ENCODE data around the gene UNC45A. TPM values are rescaled to one million over a fixed set of nuclear protein-coding genes. Genes with fewer than 3 reads are reported as not detected.
"Not testable (repeated sequence)": the region's sequence is repeated elsewhere in the genome, so short reads cannot be mapped to it uniquely, and the experiment has no call there.

UNC45A gene
- total RNA-seq, 1 donor from 2014 or later, result 56.8 TPM

DNA sequence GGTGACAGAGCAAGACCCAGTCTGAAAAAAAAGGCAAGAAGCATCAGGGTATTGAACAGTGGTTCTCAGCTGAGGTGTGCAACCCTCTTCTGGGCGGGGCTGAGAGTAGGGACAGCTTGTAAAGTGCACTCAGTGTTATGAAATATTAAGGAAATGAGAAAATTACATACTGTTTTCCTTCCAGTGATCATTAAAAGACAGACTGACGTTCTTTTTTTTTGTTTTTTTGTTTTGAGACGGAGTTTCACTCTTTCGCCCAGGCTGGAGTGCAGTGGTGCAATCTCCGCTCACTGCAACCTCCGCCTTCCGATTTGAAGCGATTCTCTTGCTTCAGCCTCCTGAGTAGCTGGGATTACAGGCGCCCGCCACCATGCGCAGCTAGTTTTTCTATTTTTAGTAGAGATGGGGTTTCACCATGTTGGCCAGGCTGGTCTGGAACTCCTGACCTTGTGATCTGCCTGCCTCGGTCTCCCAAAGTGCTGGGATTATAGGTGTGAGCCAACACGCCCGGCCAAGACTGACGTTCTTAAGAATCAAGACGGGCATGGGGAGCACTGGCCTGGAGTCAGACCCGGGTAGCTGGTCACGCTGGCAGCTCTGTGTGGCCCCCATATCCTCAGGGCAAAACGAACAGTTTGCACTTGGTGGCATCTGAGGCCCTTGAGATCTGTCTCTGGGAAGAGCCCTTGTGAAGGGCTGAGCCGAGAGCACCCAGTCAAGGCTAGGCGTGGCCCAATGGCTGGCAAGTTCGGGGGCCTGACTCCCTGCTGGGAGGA is 20.6 kb upstream of the UNC45A start:
- ATAC-seq, result no peak
- DNase-seq (ENCODE audit: low spot score), result no peak
- intact Hi-C loops (cut with DNase I), result no loop called here

DNA sequence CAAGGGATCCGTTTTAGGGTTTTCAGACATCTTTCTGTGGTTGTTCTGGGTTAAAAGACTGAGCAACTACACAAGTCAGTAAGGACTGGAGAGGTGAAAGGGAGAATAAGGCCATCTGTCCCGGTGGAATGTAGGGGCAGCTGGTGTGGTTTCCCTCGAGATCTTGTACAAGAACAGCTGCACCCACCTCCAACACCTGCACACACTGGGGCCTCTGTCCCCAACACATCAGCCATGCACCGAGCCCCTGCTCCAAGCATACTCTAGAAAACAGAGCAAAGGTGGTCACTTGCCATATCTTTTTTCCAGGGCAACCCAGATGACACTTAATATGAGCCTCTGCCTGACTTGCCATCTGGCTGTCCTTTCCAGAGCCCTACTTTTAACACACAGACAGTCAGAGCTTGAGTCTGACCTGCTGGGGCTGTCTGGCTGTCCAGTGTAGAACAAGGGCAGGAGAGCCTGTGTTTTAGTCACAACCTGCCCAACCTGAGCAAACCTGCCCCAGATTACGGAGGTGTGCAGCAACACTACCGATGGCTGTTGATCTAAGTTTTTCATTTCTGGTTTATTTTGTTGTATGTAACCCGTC is 19.8 kb upstream of the UNC45A start:
- intact Hi-C loops (cut with DNase I), result no loop called here
- no peak for DNase-seq (ENCODE audit: low spot score)
- no peak for ATAC-seq

DNA sequence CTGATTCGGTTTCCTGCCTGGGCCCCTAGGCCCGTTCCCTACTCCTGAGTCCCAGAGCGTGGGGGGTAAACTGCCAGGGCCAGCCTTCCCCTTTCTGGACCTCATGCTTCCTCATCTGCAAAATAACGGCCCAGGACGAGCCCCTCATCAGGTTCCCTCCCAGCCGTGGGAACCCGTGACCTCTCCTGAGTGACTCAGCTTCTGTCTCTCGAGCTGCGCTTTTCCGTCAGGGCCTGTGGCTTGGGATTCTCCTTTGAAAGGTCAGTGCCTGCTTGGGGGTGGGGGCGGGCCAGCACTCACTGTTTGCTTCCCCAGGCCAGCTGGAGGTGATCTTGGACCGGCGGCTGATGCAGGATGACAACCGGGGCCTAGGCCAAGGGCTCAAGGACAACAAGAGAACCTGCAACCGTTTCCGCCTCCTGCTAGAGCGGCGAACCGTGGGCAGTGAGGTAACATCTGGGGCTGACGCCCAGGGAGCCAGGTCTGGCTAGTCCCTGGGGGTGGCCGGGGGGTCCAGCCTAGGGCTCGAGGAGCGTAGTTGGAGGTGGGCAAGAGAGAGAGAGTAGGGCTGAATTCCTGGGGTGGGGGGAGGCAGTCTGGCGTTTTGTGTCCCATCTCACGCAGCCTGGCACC is 19.2 kb upstream of the UNC45A start:
- peak; percentile 70 for DNase-seq (ENCODE audit: low spot score)
- intact Hi-C loops (cut with DNase I), result no loop called here
- ATAC-seq, result peak; percentile 46

DNA sequence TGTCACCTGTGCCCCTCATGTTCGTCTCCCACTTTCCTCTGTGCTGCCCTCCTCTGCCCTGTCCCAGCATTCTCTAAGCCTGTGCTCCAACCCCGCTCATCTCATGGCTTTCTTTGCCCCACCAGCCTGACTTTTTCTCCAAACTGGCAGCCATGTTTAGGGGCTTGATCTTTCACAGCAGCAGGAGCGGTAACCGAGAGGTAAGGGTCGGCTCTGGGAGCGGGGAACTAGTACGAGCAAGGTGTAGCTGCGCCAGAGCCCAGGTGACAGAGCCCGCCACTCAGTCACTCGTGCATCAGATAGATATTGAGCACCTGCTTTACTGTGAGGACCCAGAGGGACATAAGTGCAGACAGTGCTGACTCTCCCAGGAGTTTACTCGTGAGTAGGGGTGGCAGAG is 18.6 kb upstream of the UNC45A start:
- ATAC-seq (no peak), DNase-seq (ENCODE audit: low spot score) (no peak)
- intact Hi-C loops (cut with DNase I), result no loop called here

DNA sequence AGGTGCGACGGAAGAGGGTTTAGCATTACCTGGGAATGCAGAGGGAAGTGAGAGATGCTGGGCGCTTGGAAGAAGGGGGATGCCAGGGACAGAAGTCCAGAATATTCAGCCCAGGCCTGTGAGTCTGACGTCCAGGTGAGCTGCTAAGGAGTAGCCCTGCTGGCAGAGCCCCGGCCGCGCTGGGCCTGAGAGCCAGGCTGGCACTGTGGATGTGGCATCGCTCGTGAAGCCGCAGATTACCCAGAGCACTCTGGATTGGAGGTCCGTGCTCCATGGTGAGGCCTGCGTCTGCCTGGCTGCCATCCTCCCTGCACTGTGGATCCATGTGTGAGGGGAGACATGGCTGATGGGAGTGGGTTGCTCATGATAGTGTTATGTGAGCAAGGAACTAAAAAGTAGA is 17.5 kb upstream of the UNC45A start:
- intact Hi-C loops (cut with DNase I), result no loop called here

DNA sequence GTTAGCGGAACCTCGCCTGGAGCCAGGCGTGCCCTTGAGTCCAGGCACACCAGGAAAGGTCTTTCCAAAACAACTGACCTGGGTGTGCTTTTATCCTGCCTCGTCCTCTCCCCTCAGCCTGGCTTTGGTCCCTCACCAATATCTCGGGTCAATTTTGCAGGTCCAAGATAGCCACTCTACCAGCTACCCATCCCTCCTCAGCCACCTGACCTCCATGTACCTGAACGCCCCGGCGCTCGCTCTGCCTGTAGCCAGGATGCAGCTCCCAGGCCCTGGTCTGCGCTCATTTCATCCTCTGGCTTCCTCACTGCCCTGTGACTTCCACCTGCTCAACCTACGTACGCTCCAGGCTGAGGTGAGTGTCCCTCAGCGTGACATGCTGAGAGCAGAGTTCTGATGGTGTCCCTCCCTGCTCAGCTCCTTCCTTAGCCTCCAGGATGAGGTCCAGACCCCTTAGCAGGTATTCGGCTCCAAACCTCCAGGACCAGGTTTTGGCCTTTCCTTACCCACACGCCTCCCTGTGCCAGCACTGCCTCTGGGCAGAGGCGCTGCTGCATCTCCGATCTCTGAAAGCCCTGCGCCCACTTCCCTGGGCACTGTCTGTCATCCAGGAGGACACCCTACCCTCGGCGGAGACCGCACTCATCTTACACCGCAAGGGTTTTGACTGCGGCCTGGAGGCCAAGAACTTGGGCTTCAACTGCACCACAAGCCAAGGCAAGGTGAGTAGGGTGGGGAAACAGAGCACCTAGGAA is 16.9 kb upstream of the UNC45A start:
- DNase-seq (ENCODE audit: low spot score) (no peak), ATAC-seq (no peak)
- intact Hi-C loops (cut with DNase I), result no loop called here

More for the DNA sequence above, 17.5 kb upstream of the UNC45A start:
- ATAC-seq (no peak), DNase-seq (ENCODE audit: low spot score) (no peak)

DNA sequence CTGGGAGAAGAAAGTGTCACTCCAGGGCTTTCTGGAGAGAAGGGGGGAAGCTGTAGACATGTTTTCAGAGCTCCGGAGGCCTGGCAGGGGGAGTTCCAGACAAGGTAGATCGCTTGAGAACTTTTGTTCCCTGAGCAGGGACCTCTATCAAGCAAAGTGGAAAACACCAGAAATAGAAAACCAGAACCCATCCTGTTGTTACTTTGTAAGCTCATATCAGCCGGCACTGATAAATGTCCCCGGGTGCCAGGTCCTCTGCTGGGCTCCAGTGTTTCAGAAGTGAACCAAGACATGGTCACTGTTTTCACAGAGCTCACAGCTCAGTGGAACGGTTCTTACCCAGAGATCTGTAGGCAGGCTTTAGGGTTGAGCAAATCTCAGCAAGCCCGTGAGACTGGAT is 16.2 kb upstream of the UNC45A start:
- DNase-seq (ENCODE audit: low spot score), result no peak
- intact Hi-C loops (cut with DNase I), result no loop called here
- no peak for ATAC-seq

DNA sequence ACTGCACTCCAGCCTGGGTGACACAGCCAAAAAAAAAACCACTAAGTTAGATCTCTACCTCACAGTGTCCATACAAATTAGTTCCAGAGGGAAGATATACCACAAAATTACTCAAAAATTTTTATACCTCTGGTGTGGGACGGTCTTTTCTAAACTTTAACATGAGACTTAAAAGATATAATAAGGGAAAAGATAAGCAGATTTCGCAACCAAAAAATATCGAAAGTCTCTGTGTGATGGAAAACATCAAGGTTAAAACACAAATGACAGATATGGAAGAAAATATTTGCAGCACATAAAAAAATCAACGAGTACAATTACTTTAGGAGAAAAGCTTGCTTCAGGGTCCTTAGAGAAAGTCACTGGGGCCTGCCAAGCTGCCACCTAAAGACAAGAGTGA is 13.2 kb upstream of the UNC45A start:
- no peak for ATAC-seq
- DNase-seq (ENCODE audit: low spot score), result no peak

DNA sequence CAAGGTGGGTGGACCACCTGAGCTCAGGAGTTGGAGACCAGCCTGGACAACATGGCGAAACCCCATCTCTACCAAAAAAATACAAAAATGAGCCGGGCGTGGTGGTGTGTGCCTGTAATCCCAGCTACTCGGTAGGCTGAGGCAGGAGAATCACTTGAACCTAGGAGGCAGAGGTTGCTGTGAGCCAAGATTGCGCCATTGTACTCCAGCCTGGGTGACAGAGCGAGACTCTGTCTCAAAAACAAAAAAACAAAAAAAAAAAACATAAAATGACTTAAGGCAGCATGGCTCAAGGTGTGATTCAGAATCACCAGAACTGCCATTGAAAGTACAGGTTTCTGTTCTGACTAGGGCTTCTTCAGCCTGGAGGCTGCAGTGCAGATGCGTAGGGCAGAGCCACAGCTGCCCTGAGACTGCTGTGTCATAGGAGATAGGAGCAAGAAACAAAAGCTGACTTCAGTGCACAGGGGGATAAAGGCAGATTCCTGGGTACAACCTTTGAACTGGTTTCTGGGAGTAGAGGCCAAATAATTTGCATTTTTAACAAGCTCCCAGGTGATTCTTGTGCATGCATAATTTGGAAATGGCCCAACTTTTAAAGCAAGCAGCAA is 12.3 kb upstream of the UNC45A start:
- ATAC-seq; intact Hi-C loops (cut with DNase I): not testable (repeated sequence)

More for the DNA sequence above, 13.2 kb upstream of the UNC45A start:
- intact Hi-C loops (cut with DNase I), result no loop called here

DNA sequence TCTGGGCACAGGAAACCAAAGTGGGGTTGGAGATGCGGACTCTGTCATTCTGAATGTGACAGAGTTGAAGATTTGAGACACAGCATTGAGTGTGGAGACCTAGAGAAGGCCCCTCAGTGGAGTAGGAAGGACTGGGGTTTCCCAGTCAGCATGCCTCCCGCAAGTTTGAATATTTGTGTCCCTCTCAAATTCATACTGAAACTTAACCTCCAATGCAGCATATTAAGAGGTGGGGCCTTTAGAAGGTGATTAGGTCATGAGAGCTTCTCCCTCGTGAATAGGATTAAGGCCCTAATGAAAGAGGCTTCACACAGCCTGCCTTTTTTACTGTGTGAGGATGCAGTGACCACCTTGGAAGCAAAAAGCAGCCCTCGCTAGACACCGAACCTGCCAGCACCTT is 10.7 kb upstream of the UNC45A start:
- DNase-seq (ENCODE audit: low spot score) (no peak), ATAC-seq (no peak)
- intact Hi-C loops (cut with DNase I), result no loop called here

More for the DNA sequence above, 12.3 kb upstream of the UNC45A start:
- not testable (repeated sequence) for DNase-seq (ENCODE audit: low spot score)

DNA sequence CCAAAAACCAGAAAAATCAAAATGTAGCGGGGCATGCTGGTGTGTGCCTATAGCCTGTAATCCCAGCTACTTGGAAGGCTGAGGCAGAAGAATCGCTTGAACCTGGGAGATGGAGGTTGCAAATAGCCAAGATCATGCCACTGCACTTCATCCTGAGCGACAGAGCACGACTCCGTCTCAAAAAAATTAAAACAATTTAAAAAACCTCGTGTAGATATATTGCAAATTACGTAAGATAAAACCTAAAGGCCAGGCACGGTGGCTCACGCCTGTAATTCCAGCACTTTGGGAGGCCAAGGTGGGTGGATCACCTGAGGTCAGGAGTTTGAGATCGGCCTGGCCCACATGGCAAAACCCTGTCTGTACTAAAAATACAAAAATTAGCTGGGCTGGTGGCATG is 8.3 kb upstream of the UNC45A start:
- DNase-seq (ENCODE audit: low spot score); intact Hi-C loops (cut with DNase I); ATAC-seq: not testable (repeated sequence)

DNA sequence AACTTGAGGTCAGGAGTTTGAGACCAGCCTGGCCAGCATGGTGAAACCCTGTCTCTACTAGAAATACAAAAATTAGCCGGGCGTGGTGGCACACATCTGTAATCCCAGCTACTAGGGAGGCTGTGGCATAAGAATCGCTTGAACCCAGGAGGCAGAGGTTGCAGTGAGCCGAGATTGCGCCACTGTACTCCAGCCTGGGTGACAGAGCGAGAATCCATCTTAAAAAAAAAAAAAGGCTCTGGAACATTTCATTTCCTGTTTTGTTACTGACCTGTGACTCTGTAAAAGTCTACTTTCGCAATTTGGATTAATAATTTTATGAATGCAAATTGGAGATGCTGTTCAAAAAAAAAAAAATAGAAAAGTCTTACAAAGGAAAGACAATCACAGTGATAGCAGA is 7.0 kb upstream of the UNC45A start:
- ATAC-seq; intact Hi-C loops (cut with DNase I); DNase-seq (ENCODE audit: low spot score): not testable (repeated sequence)

DNA sequence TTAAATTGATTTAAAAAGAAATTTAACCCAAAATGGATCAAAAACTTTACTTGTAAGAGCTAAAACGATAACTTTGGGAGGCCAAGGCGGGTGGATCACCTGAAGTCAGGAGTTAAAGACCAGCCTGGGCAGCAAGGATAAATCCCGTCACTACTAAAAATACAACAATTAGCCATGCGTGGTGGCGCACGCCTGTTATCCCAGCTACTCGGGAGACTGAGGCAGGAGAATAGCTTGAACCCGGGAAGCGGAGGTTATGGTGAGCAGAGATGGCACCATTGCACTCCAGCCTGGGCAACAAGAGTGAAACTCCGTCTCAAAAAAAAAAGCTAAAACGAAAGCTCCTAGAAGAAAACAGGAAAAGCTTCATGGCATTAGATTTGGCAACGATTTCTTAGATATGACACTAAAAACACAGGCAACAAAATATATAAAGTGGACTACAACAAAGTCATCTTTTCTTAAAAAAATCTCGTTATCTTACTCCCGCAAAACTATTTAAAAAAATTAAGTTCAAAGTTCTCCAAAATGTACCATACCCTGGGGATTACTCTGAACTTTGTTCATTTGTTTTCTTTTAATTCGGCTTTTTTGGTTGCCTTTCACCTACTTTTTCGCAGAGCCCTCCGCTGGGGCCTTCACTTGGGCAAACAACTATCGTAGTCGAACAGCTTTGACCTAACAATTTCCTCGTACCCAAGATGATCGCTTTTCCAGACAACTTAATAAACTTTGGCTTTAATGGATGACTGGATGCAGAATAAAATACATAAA is 5.7 kb upstream of the UNC45A start:
- ATAC-seq (peak; percentile 0), DNase-seq (ENCODE audit: low spot score) (peak; percentile 52)
- intact Hi-C loops (cut with DNase I), result no loop called here

DNA sequence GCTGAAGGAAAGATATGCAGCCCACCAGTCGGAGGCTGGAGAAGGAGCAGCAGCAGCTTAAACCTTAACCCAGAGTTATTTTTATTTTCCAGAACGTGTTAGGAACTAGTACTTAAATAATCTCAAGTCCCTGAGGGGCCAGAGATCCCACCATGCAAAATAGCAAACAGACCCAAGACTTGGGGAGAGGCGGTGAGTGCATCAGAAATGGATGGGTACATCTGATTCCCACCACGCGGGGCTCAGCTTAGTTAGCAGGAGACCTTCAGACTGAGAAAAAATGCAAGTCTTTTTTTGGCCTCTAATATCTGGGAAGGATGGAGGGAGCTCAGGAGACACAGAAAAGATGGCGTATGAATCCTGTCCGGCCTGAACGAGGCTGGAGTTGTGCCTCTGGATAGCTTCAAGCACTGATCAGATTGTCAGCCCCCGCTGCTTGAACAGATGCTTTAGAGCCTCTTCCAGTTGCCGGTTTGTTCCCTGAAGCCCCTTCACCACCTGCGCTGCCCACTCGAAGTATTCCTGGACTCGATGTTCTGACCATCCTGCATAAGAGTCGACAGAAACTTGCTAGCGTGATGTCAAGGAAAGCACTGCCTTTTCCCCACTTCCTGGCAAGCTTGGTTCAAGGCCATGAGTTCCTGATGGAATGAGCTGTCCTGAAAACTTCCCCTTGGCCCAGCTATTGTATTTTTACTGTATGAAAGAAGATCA is 4.1 kb upstream of the UNC45A start:
- DNase-seq (ENCODE audit: low spot score), result peak; percentile 59
- no peak for ATAC-seq
- intact Hi-C loops (cut with DNase I), result no loop called here

DNA sequence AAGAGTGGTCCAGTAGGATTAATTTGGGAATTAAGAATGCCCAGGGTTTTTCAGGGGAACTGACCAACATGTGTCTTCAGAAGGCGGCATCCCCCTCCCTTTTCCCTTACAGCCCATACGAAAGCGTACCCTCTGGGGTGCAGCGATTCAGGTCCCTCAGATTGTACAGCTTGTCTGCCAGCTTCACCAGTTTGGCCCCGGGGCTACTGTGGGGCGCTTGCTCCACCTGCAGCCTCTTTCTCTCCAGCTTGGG is 3.6 kb upstream of the UNC45A start:
- ATAC-seq (no peak), DNase-seq (ENCODE audit: low spot score) (no peak)
- intact Hi-C loops (cut with DNase I), result no loop called here

DNA sequence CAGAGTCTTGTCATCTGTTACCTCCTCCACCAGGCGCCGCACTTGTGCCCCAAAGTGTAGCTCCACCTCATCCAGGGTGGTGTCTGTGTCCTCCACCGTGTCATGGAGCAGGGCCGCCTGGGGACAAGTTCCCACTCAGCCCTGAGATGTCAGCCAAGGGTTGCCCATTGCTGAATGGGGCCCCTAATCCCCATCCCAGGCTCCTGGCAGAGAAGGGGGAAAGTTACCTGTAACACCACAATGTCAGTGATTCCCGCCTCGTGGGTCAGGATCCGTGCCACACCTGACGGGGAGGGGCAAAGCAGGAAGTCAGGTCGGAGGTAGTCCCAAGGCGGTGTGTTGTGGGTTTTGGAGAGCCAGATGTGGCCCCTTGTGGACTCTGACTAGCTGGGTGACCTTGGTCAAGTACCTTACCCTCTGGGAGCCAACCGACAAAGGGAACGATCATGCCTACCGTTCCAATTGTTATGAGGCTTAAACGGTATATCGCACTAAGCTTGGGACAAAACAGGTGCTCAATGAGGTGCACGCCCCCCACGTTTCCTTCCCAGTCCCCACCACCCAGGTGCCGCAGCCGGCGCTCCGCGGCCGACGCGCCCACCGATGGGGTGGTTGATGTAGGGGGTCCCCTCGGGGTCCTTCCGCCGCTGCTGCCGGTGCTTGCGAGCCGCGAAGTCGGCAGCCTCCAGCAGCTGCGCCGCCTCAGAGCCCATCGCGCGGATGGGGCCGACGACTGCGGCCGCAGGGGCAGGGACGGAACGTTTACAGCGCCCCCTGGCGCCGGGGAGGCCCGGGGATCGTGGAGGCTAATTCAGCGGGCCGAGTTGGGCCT is 3.0 kb upstream of the UNC45A start, which contains the start of gene HDDC3:
Gene HDDC3, minus strand, starts transcription at position 722 of the 832 bp plus-strand sequence. Its CDS starts 9 bp downstream, at position 713.
- ATAC-seq (peak; percentile 63), DNase-seq (ENCODE audit: low spot score) (peak; percentile 96)
- intact Hi-C loops (cut with DNase I), result no loop called here

DNA sequence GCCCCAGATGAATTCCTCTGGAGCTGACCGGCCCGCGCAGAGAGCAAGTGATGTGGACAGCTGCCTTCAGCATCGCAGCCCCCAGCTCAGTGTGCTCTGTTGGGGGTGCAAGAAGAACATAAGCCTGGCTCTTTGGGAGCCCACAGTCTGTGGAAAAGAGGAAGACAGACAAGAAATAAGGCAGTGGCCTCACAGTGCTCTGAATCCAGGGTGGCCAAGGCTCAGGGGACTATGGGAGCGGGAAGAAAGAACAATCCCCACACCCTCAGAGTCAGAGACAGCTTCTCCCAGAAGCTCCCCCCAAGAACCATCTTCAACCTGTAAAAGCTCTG is 2.5 kb upstream of the UNC45A start:
- no peak for ATAC-seq
- intact Hi-C loops (cut with DNase I), result no loop called here
- no peak for DNase-seq (ENCODE audit: low spot score)

Data from sciatic nerve (tissue), 2 donors.